Measurements from ENCODE around the gene SAMD9L. TPM values are rescaled to one million over a fixed set of nuclear protein-coding genes. Genes with fewer than 3 reads are reported as not detected.

The SAMD9L gene
- under 0.01 and 3.1 TPM in 2 replicates for total RNA-seq

GRCh38 chr7:93148144-93148543 is at the start of gene SAMD9L:
TSS of gene SAMD9L (minus strand) at chr7:93148385. CDS start at chr7:93135971, 12,414 bp downstream.

GRCh38 chr7:93117852-93118530 is 30.2 kb downstream of the SAMD9L start, which contains the start of gene SAMD9:
TSS of gene SAMD9 (minus strand) at chr7:93117979. CDS start at chr7:93106097, 11,882 bp downstream.

Other genes starting within 250 kb of the SAMD9L start
- 7.9 and 9.9 TPM in 2 replicates for gene SAMD9, start 30.4 kb downstream of the SAMD9L start, total RNA-seq
- not detected in 2 replicates for gene HEPACAM2, start 78.1 kb upstream of the SAMD9L start, total RNA-seq
- 23.7 and 28.0 TPM in 2 replicates for gene VPS50, start 84.0 kb upstream of the SAMD9L start, total RNA-seq